HFF-Myc (cell line): ENCODE results near the gene POLR1C.
"Not testable (repeated sequence)": the region's sequence is repeated elsewhere in the genome, so short reads cannot be mapped to it uniquely, and the experiment has no call there.

Source experiments
- DNase-seq: peaks from one replicate; pipeline ENCODE4 v3.0.0-alpha.2; 2011; ENCODE audit warnings: low read depth; ENCODE audit errors: extremely low read depth
- H3K4me3 ChIP-seq: replicated peaks from 2 replicates; pipeline ENCODE4 v1.5.1; 2011; ENCODE audit warnings: low read depth, mild to moderate bottlenecking, control low read depth, low read length
- TF ChIP-seq, protein P1 (sequence below): IDR thresholded peaks from 2 replicates; pipeline ENCODE4 v1.5.1; 2012; ENCODE audit warnings: mild to moderate bottlenecking, low read depth, low read length, control low read depth; ENCODE audit errors: missing control alignments

The POLR1C gene

DNA sequence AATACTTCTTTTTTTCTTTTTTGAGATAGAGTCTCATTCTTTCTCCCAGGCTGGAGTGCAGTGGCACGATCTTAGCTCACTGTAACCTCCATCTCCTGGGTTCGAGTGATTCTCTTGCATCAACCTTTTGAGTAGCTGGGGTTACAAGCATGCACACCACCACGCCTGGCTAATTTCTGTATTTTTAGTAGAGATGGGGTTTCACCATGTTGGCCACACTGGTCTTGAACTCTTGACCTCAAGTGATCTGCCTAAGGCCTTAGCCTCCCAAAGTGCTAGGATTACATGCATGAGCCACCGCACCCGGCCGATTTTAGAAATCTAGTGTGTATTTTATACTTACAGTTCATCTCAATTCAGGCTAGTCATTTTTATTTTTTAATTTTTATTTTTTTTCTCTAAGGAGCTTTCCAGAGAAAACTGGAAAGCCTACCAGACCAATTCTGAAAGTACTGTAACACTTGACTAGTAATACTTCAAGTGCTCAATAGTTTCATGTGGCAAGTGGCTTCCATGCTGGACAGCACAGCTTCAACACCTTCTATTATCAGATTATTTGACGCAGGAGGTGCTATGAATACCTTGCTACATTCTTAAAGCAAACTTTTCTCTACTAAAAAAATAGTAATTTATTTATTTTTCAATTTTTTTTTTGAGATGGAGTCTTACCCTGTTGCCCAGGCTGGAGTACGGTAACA lies 25.0 kb downstream of the POLR1C start:
- no peak for DNase-seq
- no peak overlapping the region for H3K4me3 ChIP-seq
- TF ChIP-seq, protein P1, sequence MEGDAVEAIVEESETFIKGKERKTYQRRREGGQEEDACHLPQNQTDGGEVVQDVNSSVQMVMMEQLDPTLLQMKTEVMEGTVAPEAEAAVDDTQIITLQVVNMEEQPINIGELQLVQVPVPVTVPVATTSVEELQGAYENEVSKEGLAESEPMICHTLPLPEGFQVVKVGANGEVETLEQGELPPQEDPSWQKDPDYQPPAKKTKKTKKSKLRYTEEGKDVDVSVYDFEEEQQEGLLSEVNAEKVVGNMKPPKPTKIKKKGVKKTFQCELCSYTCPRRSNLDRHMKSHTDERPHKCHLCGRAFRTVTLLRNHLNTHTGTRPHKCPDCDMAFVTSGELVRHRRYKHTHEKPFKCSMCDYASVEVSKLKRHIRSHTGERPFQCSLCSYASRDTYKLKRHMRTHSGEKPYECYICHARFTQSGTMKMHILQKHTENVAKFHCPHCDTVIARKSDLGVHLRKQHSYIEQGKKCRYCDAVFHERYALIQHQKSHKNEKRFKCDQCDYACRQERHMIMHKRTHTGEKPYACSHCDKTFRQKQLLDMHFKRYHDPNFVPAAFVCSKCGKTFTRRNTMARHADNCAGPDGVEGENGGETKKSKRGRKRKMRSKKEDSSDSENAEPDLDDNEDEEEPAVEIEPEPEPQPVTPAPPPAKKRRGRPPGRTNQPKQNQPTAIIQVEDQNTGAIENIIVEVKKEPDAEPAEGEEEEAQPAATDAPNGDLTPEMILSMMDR, result no peak

DNA sequence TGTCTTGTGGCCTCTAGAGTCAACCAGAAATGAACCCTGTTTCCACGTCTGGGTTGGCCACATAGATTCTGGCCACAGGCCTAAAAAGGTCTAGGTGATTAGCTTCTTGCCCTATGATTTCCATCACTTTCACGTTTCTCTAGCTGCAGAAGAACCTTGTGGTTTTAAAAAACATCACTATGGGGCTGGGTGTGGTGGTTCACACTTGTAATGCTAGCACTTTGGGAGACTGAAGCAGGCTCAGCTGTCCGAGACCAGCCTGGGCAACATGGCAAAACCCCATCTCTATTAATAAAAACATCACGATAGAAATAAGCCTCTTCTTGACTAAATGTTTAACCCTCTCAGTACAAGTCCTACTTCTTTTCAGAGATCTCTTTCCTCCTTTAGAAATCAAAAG lies 27.6 kb downstream of the POLR1C start:
- no peak overlapping the region for H3K4me3 ChIP-seq
- DNase-seq, result no peak
- TF ChIP-seq, protein P1, result no peak

DNA sequence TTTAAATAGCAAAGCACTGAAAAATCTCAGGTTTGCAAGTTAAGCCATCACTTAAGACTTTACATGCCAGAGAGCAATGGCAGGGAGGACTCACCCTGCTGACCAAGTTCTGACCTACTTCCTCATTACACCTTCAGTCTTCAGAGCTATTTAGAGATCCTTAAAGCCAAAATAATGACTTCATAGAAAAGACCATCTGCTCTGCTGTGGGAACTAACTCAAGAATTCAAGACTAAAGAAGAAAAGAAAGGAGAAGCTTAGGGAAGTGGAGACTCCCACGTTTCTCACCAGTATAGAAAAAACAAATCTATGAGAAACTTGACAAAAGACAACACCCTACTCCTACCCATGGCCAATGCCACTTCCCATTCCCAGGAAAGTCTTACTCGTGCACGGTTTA lies 30.3 kb downstream of the POLR1C start:
- no peak for DNase-seq
- TF ChIP-seq, protein P1, result no peak
- H3K4me3 ChIP-seq, result no peak overlapping the region

DNA sequence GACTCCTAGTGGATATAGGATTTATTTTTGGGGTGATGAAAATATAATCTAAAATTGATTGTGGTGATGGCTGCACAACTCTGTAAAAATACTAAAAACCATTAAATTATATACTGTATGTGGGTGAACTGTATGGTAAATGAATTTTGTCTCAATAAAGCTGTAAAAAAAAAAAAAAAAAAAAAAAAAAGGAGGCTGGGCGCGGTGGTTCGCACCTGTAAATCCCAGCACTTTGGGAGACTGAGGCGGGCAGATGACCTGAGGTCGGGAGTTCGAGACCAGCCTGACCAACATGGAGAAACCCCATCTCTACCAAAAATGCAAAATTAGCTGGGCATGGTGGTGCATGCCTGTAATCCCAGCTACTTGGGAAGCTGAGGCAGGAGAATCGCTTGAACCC lies 40.7 kb downstream of the POLR1C start:
- H3K4me3 ChIP-seq, DNase-seq: not testable (repeated sequence)

DNA sequence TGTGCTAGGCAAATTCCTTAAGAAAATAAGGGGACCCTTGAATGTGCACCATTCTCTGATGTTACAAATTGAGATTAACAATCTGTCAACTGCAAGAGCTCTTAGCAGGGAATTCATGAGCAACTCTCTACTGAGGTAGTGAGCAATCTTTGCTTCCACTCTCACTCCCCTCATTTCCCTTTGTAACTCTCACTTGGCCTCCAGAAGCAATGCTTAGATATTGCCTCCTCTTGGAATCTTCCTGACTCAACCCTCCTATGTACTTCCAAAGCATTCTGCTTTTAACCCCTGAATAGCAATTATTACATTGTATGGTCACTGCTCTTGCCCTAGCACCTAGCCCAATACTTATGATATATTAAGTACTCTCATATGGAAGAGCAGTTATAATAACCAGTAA lies 42.4 kb downstream of the POLR1C start:
- TF ChIP-seq, protein P1, result no peak
- no peak for DNase-seq
- H3K4me3 ChIP-seq, result no peak overlapping the region

DNA sequence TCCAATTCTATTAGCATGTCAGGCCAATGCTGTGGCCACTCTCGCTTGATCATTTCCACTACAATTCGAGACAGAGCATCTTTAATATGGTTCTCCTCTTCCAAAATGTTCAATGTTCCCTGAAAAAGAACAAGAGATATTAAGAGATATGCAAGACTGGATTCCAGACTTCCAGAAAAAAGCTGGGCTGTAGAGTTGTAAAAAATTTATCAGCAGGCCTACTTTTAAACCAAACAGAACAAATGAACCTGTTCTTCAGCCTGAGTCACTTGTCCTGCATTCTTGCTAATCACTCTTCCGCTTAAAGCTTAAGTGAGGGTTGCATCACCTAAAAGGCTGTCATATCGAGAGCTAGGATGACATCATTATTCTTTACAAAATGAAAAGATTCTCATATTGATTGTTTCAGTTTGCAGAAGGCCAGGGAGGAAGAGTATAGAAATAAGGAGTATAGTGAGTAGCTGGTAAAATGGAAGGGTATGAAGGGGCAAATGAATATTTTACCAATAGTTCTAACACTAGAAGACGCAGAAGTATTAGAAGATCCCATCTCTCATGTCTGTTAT lies 54.1 kb downstream of the POLR1C start:
- no peak for DNase-seq
- TF ChIP-seq, protein P1, result no peak
- H3K4me3 ChIP-seq, result no peak overlapping the region
